K562 (cell line): Measurements from ENCODE around the gene SPATA25. TPM values are rescaled to one million over a fixed set of nuclear protein-coding genes. Genes with fewer than 3 reads are reported as not detected.

Experiments used
- ATAC-seq: fragments of 200-7000 bp; cut with Tn5 transposase; 3 replicates; pipeline ENCODE4 v1.9.1; 2020; ENCODE audit warnings: moderate library complexity
- BruUV-seq: library from RNA; stranded (reverse); fragments of 400-500 nt; replicated peaks from 2 replicates; lab custom pipeline; 2021; lab: Mats Ljungman, UMichigan
- CTCF ChIA-PET: fragments of 300-600 bp; formaldehyde crosslinking; extraction: SDS; loops from one replicate; lab custom pipeline; 2021; ENCODE audit warnings: low intra/inter-chr PET ratio; lab: Yijun Ruan, JAX
- POLR2A ChIA-PET: fragments of 300-600, 350-650 bp; sonication (Branson Sonifier 250); formaldehyde crosslinking; extraction: SDS; loops from one replicate; lab custom pipeline; 2021; ENCODE audit warnings: antibody characterized with exemption, inconsistent platforms; lab: Yijun Ruan, JAX
- DNase-seq, 4 experiments: peaks; one replicate each; pipeline versions ENCODE4 v3.0.0 to v3.0.0-alpha.2; 2011 to 2018; ENCODE audit warnings: low spot score in 3 of 4, mixed read lengths in 3 of 4; ENCODE audit errors: extremely low read depth in 1 of 4
- FAIRE-seq: peaks from 2 replicates; lab custom pipeline; 2011; peaks lifted over from hg19 to GRCh38; lab: Jason Lieb, UNC
- H2AFZ ChIP-seq: 2 replicates; pipeline ENCODE4 v1.6.0; 2011; ENCODE audit warnings: low read depth, low read length, control low read depth, inconsistent platforms
- H3K27ac ChIP-seq: fragments of 200-600 bp; 3 replicates; pipeline ENCODE4 v1.8.0; 2011; ENCODE audit warnings: low read depth, mild to moderate bottlenecking, control low read depth, inconsistent platforms, low read length, moderate library complexity, mixed read lengths; ENCODE audit errors: extremely low read depth
- H3K27me3 ChIP-seq, 2 experiments: fragments of 300-600 bp in 1 of 2; 2 replicates in 1 of 2; 3 replicates in 1 of 2; pipeline versions ENCODE4 v1.6.0 to v1.8.0; 2011; ENCODE audit warnings: inconsistent platforms in 2 of 2, low read length in 2 of 2, mild to moderate bottlenecking in 1 of 2, mixed read lengths in 1 of 2, moderate library complexity in 1 of 2; ENCODE audit not compliant: control insufficient read depth in 2 of 2, insufficient read depth in 2 of 2
- H3K36me3 ChIP-seq: fragments of 300-600 bp; 3 replicates; pipeline ENCODE4 v1.8.0; 2011; ENCODE audit warnings: mild to moderate bottlenecking, low read length, inconsistent platforms; ENCODE audit not compliant: control insufficient read depth, insufficient read depth
- H3K4me1 ChIP-seq, 2 experiments: fragments of 200-600 bp in 1 of 2; replicated peaks in 1 of 2; 2 replicates in 1 of 2; 3 replicates in 1 of 2; pipeline versions ENCODE4 v1.5.1 to v1.8.0; 2011; ENCODE audit warnings: inconsistent platforms in 2 of 2, low read length in 2 of 2, mild to moderate bottlenecking in 1 of 2, mixed read lengths in 1 of 2, moderate library complexity in 1 of 2; ENCODE audit not compliant: control insufficient read depth in 2 of 2, insufficient read depth in 2 of 2
- H3K4me2 ChIP-seq: 2 replicates; pipeline ENCODE4 v1.6.1; 2011; ENCODE audit warnings: low read length, control low read depth, inconsistent platforms, mixed read lengths; ENCODE audit not compliant: insufficient read depth
- H3K4me3 ChIP-seq: fragments of 200-600 bp; sonication (generic), shearing (Covaris generic); 2 replicates; pipeline ENCODE4 v1.5.1; 2016; ENCODE audit warnings: control low read depth, inconsistent platforms
- H3K79me2 ChIP-seq: fragments of 200-600 bp; 3 replicates; pipeline ENCODE4 v1.8.0; 2011; ENCODE audit warnings: low read length, inconsistent platforms; ENCODE audit not compliant: control insufficient read depth, insufficient read depth
- H3K9ac ChIP-seq, 2 experiments: 2 replicates each; pipeline versions ENCODE4 v1.6.0 to v1.6.1; 2011; ENCODE audit warnings: low read depth in 2 of 2, low read length in 2 of 2, control low read depth in 1 of 2, inconsistent platforms in 1 of 2, mild to moderate bottlenecking in 1 of 2, mixed read lengths in 1 of 2; ENCODE audit not compliant: insufficient read depth in 1 of 2
- H3K9me1 ChIP-seq: one replicate; pipeline ENCODE4 v1.6.0; 2011; ENCODE audit warnings: inconsistent platforms, mild to moderate bottlenecking, low read length, moderate library complexity; ENCODE audit not compliant: control insufficient read depth, insufficient read depth
- H3K9me3 ChIP-seq: replicated peaks from 2 replicates; pipeline ENCODE4 v1.5.1; 2011; ENCODE audit warnings: low read depth, low read length, inconsistent platforms; ENCODE audit not compliant: control insufficient read depth, insufficient read depth
- H4K20me1 ChIP-seq: replicated peaks from 2 replicates; pipeline ENCODE4 v1.6.1; 2011; ENCODE audit warnings: low read length, inconsistent platforms, mixed read lengths; ENCODE audit not compliant: control insufficient read depth, insufficient read depth
- CREBBP ChIP-seq: IDR thresholded peaks from one replicate; pipeline ENCODE4 v1.6.1; 2012; ENCODE audit warnings: low read depth, mild to moderate bottlenecking, control low read depth, inconsistent platforms, low read length
- KLF13 ChIP-seq: fragments of 450-650 bp; IDR thresholded peaks from 2 replicates; pipeline ENCODE4 v1.6.1; 2016; ENCODE audit warnings: missing genetic modification characterization, low read depth, mild to moderate bottlenecking, missing compliant biosample characterization, moderate library complexity, borderline replicate concordance
- NFXL1 ChIP-seq: fragments of 450-650 bp; formaldehyde crosslinking; IDR thresholded peaks from 2 replicates; pipeline ENCODE4 v1.4.0; 2021; ENCODE audit warnings: mild to moderate bottlenecking
- WGBS: fragments of 100-300 bp; shearing (Covaris generic); methylation state at CpG from one replicate; pipeline ENCODE4 v1.1.6; 2016; ENCODE audit warnings: low coverage, mixed read lengths; ENCODE audit not compliant: insufficient coverage; ENCODE audit errors: missing lambda C conversion rate; 5-methylcytosine and 5-hydroxymethylcytosine counted together
- in situ Hi-C: fragments of 300-500 bp; cut with MboI; formaldehyde crosslinking; loops from 4 replicates; pipeline ENCODE4 v1.15.0; 2018; ENCODE audit warnings: inconsistent platforms, mixed read lengths
- intact Hi-C: fragments of 100-400 bp; cut with micrococcal nuclease; formaldehyde crosslinking; loops from 2 replicates; pipeline ENCODE4 v1.14.2; 2022
- polyA plus RNA-seq, 8 experiments: library from polyadenylated mRNA; depleted of rRNA in 4 of 8; stranded (reverse) in 5 of 8; unstranded in 3 of 8; fragments of >200 nt; fragmentation: Nextera tagmentation in 2 of 8; fragmentation: Illumina TruSeq in 1 of 8; extraction: Ambion mirVana in 2 of 8; extraction: Trizol in 1 of 8; gene quantifications; 2 replicates each; pipeline versions ENCODE4 v1.2.1 to v1.2.3, GENCODE V29; 2011 to 2014; ENCODE audit warnings: inconsistent platforms in 1 of 8, missing spikeins in 1 of 8
- total RNA-seq, 7 experiments: library from RNA; depleted of rRNA in 6 of 7; stranded (reverse); fragments of >200 nt in 6 of 7; fragmentation: Illumina TruSeq in 2 of 7; extraction: Trizol in 2 of 7; gene quantifications; 2 replicates each; pipeline versions ENCODE4 v1.2.1 to v1.2.3, GENCODE V29; 2011 to 2021; ENCODE audit warnings: low replicate concordance in 1 of 7
- TF ChIP-seq, protein P1 (sequence below): sonication (generic); formaldehyde crosslinking; IDR thresholded peaks from 2 replicates; pipeline ENCODE4 v1.8.1; 2023; ENCODE audit warnings: mild to moderate bottlenecking, missing genetic modification reagents
- TF ChIP-seq, protein P2 (sequence below): IDR thresholded peaks from 3 replicates; pipeline ENCODE4 v1.6.1; 2011; ENCODE audit warnings: borderline replicate concordance, mild to moderate bottlenecking, moderate library complexity; ENCODE audit not compliant: insufficient read length; ENCODE audit errors: extremely low read depth
- TF ChIP-seq, protein P3 (sequence below), 3 experiments: fragments of 200-800 bp in 1 of 3; sonication (Bioruptor generic) in 1 of 3; sonication (generic) in 1 of 3; formaldehyde crosslinking in 1 of 3; IDR thresholded peaks; 2 replicates each; pipeline versions ENCODE4 v1.6.1 to v1.8.0; 2016 to 2022; ENCODE audit warnings: mild to moderate bottlenecking in 2 of 3, missing compliant biosample characterization in 2 of 3, missing genetic modification characterization in 2 of 3, missing genetic modification reagents in 1 of 3
- TF ChIP-seq, protein P4 (sequence below): fragments of 450-650 bp; IDR thresholded peaks from 2 replicates; pipeline ENCODE4 v1.6.1; 2017; ENCODE audit warnings: antibody characterized with exemption
- TF ChIP-seq, protein P5 (sequence below): sonication (generic); formaldehyde crosslinking; IDR thresholded peaks from 2 replicates; pipeline ENCODE4 v1.5.0; 2020; ENCODE audit warnings: missing genetic modification reagents
- TF ChIP-seq, protein P6 (sequence below): fragments of 250-450 bp; sonication (Bioruptor Pico); IDR thresholded peaks from 2 replicates; pipeline ENCODE4 v1.5.1; 2021; ENCODE audit warnings: mild to moderate bottlenecking

SPATA25 gene
- total and polyA plus RNA-seq, 9 of the 15 experiments (the other 6 are each of a cell fraction or from before 2014, with no cell fraction given), result 0.21 to 0.95 (median 0.53) TPM; not detected in 3

DNA sequence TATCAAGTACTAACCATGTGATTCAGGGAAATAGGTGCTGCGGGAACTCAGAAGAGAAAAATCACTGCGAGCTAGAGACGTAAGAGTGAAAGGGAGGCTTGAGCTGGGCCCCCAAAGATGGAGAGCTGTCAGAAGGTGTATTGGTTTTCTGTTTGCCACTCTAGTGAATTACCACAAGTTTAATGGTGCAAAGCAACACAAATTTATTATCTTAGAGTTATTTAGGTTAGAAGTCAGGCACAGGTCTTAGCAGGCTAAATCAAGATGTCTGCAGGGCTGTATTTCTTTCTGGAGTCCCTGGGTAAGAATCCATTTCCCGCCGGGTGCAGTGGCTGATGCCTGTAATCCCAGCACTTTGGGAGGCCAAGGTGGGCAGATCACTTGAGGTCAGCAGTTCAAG, 27.5 kb downstream of the SPATA25 start (continued):
- TF ChIP-seq, protein P1, sequence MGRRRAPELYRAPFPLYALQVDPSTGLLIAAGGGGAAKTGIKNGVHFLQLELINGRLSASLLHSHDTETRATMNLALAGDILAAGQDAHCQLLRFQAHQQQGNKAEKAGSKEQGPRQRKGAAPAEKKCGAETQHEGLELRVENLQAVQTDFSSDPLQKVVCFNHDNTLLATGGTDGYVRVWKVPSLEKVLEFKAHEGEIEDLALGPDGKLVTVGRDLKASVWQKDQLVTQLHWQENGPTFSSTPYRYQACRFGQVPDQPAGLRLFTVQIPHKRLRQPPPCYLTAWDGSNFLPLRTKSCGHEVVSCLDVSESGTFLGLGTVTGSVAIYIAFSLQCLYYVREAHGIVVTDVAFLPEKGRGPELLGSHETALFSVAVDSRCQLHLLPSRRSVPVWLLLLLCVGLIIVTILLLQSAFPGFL, result no peak

DNA sequence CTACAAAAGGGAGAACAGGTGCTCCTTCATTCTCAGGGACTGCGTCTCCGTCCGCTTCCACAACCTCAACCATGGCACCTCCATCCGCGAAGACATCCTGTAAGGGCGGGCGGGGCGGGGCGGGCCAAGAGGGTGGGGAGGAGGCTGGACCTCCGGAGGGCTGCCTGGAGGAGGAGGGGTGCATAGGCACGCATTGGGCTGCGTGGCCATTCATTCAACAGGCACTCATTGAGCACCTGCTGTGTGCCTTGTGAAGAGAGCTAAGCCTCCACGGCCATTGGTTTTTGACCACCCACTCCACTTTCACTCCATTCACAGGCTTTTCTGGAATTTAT, 29.6 kb downstream of the SPATA25 start:
- CTCF ChIA-PET, result no interaction called here
- DNase-seq (peak; percentile 70 to 82 (median 80)), FAIRE-seq (no peak), ATAC-seq (peak; percentile 73)
- intact Hi-C loops (loop anchor here (2.0 kb wide), 1 partner anchor 77 kb away; the partner anchor contains the start of gene PCIF1), in situ Hi-C loops (no loop called here)
- Histone ChIP-seq H2AFZ (peak overlapping the region; percentile 93), H3K79me2 (peaks cover 24% of the 10 kb centered on the region), H3K9me1 (no peaks in the 10 kb centered on the region), H3K4me1 (peaks cover 21 to 28% of the 10 kb centered on the region in 2 experiments), H3K36me3 (peaks cover 10% of the 10 kb centered on the region; the same call in 2 of the 3 replicates), H4K20me1 (no peaks in the 10 kb centered on the region), H3K9me3 (no peaks in the 10 kb centered on the region), H3K9ac (peak overlapping the region; percentile 57 to 78), H3K27me3 (no peaks in the 10 kb centered on the region), H3K4me2 (peak overlapping the region; percentile 94), H3K4me3 (peak overlapping the region; percentile 72), H3K27ac (peak overlapping the region; percentile 88)
- WGBS, result 3% methylated on average over 11 of the region's 13 CpGs
- no TSS peak for BruUV-seq
- POLR2A ChIA-PET, result interaction anchor here (0.6 to 1.3 kb wide), 3 partner anchors 20 to 54 kb away, joined by 3 read pairs; partner anchors contain the start of gene PLTP
- TF ChIP-seq NFXL1 (CRISPR knock-in tag) (no peak), CREBBP (no peak), KLF13 (no peak)
- TF ChIP-seq, protein P2, sequence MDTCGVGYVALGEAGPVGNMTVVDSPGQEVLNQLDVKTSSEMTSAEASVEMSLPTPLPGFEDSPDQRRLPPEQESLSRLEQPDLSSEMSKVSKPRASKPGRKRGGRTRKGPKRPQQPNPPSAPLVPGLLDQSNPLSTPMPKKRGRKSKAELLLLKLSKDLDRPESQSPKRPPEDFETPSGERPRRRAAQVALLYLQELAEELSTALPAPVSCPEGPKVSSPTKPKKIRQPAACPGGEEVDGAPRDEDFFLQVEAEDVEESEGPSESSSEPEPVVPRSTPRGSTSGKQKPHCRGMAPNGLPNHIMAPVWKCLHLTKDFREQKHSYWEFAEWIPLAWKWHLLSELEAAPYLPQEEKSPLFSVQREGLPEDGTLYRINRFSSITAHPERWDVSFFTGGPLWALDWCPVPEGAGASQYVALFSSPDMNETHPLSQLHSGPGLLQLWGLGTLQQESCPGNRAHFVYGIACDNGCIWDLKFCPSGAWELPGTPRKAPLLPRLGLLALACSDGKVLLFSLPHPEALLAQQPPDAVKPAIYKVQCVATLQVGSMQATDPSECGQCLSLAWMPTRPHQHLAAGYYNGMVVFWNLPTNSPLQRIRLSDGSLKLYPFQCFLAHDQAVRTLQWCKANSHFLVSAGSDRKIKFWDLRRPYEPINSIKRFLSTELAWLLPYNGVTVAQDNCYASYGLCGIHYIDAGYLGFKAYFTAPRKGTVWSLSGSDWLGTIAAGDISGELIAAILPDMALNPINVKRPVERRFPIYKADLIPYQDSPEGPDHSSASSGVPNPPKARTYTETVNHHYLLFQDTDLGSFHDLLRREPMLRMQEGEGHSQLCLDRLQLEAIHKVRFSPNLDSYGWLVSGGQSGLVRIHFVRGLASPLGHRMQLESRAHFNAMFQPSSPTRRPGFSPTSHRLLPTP, result peak; percentile 83
- TF ChIP-seq, protein P3, sequence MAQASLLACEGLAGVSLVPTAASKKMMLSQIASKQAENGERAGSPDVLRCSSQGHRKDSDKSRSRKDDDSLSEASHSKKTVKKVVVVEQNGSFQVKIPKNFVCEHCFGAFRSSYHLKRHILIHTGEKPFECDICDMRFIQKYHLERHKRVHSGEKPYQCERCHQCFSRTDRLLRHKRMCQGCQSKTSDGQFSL (CRISPR knock-in tag; IDR thresholded peaks at IDR 0.05), result no peak
- TF ChIP-seq, protein P3 (tag; IDR thresholded peaks at IDR 0.05), result 0 out of 4 replicates have a peak, but pooled peaks of 1 of the 2 experiments have one; percentile 18
- TF ChIP-seq, protein P4, sequence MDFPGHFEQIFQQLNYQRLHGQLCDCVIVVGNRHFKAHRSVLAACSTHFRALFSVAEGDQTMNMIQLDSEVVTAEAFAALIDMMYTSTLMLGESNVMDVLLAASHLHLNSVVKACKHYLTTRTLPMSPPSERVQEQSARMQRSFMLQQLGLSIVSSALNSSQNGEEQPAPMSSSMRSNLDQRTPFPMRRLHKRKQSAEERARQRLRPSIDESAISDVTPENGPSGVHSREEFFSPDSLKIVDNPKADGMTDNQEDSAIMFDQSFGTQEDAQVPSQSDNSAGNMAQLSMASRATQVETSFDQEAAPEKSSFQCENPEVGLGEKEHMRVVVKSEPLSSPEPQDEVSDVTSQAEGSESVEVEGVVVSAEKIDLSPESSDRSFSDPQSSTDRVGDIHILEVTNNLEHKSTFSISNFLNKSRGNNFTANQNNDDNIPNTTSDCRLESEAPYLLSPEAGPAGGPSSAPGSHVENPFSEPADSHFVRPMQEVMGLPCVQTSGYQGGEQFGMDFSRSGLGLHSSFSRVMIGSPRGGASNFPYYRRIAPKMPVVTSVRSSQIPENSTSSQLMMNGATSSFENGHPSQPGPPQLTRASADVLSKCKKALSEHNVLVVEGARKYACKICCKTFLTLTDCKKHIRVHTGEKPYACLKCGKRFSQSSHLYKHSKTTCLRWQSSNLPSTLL, result no peak
- TF ChIP-seq, protein P5, sequence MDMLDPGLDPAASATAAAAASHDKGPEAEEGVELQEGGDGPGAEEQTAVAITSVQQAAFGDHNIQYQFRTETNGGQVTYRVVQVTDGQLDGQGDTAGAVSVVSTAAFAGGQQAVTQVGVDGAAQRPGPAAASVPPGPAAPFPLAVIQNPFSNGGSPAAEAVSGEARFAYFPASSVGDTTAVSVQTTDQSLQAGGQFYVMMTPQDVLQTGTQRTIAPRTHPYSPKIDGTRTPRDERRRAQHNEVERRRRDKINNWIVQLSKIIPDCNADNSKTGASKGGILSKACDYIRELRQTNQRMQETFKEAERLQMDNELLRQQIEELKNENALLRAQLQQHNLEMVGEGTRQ (CRISPR knock-in tag), result no peak
- TF ChIP-seq, protein P6, sequence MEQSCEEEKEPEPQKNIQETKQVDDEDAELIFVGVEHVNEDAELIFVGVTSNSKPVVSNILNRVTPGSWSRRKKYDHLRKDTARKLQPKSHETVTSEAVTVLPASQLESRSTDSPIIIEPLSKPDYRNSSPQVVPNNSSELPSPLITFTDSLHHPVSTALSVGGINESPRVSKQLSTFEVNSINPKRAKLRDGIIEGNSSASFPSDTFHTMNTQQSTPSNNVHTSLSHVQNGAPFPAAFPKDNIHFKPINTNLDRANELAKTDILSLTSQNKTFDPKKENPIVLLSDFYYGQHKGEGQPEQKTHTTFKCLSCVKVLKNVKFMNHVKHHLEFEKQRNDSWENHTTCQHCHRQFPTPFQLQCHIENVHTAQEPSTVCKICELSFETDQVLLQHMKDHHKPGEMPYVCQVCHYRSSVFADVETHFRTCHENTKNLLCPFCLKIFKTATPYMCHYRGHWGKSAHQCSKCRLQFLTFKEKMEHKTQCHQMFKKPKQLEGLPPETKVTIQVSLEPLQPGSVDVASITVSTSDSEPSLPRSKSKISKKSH (CRISPR knock-in tag), result no peak
